Endodermal cell (in vitro differentiated cells): ENCODE results near the gene GDPD2. TPM values are rescaled to one million over a fixed set of nuclear protein-coding genes. Genes with fewer than 3 reads are reported as not detected.

ENCODE experiments used
- DNase-seq: peaks from one replicate; pipeline ENCODE4 v3.0.0-alpha.2; 2017
- H3K27ac ChIP-seq: 2 replicates; pipeline ENCODE4 v1.5.1; 2013; ENCODE audit warnings: mild to moderate bottlenecking, low read depth, low read length, moderate library complexity
- H3K27me3 ChIP-seq: 2 replicates; pipeline ENCODE4 v1.6.1; 2013; ENCODE audit warnings: mild to moderate bottlenecking, low read length, moderate library complexity; ENCODE audit not compliant: insufficient read depth, control insufficient read depth, poor library complexity, severe bottlenecking
- H3K36me3 ChIP-seq: 2 replicates; pipeline ENCODE4 v1.7.0; 2013; ENCODE audit warnings: mild to moderate bottlenecking, low read length, moderate library complexity; ENCODE audit not compliant: control insufficient read depth, insufficient read depth
- H3K4me1 ChIP-seq: one replicate; pipeline ENCODE4 v1.7.0; 2013; ENCODE audit warnings: low read length; ENCODE audit not compliant: control insufficient read depth, insufficient read depth
- H3K4me3 ChIP-seq: 2 replicates; pipeline ENCODE4 v1.5.1; 2013; ENCODE audit warnings: mild to moderate bottlenecking, low read length, moderate library complexity
- H3K9ac ChIP-seq: 2 replicates; pipeline ENCODE4 v1.6.1; 2013; ENCODE audit warnings: mild to moderate bottlenecking, low read length, moderate library complexity; ENCODE audit not compliant: poor library complexity, severe bottlenecking; ENCODE audit errors: extremely low read depth
- H3K9me3 ChIP-seq: 2 replicates; pipeline ENCODE4 v1.6.1; 2013; ENCODE audit warnings: mild to moderate bottlenecking, low read length, moderate library complexity; ENCODE audit not compliant: control insufficient read depth
- H3K27ac Mint-ChIP-seq: 2 replicates; pipeline ENCODE4 v1.8.0; 2020; ENCODE audit warnings: mixed read lengths
- H3K27me3 Mint-ChIP-seq: 2 replicates; pipeline ENCODE4 v1.8.0; 2021; ENCODE audit warnings: mild to moderate bottlenecking, mixed read lengths; ENCODE audit not compliant: insufficient read depth
- H3K36me3 Mint-ChIP-seq: 2 replicates; pipeline ENCODE4 v1.8.0; 2020; ENCODE audit warnings: low read depth, mixed read lengths
- H3K4me1 Mint-ChIP-seq: 2 replicates; pipeline ENCODE4 v1.8.0; 2020; ENCODE audit warnings: mixed read lengths
- H3K4me3 Mint-ChIP-seq: 2 replicates; pipeline ENCODE4 v1.8.0; 2020; ENCODE audit warnings: mild to moderate bottlenecking, moderate library complexity, mixed read lengths
- H3K9me3 Mint-ChIP-seq: 2 replicates; pipeline ENCODE4 v1.8.0; 2020; ENCODE audit warnings: mild to moderate bottlenecking, mixed read lengths
- CTCF ChIP-seq: fragments of 200-600 bp; sonication (generic); conservative IDR thresholded peaks from 2 replicates; pipeline ENCODE4 v1.5.0; 2021; ENCODE audit warnings: antibody characterized with exemption, mild to moderate bottlenecking
- WGBS, 2 experiments: methylation state at CpG; one replicate each; pipeline versions ENCODE4 v1.1.5 to v1.1.7; 2013; ENCODE audit warnings: missing lambda C conversion rate in 2 of 2, mixed read lengths in 1 of 2; ENCODE audit not compliant: insufficient coverage in 1 of 2, insufficient read length in 1 of 2; 5-methylcytosine and 5-hydroxymethylcytosine counted together
- total RNA-seq, 2 donors: library from RNA; stranded (reverse); fragmentation: NEBNext Ultra II Directional in 1 of 2; extraction: Animal tissue kit (Norgen Biotek cat#: 25700) in 1 of 2; gene quantifications; 2 replicates in 1 of 2; 3 replicates in 1 of 2; pipeline ENCODE4 v1.2.1, GENCODE V29; 2021

The GDPD2 gene
- total RNA-seq, 2 donors from 2014 or later: 0.55 to 1.5 TPM

GRCh38 chrX:70452143-70452733, 29.1 kb downstream of the GDPD2 start:
- WGBS, 2 experiments: 0 to 4% methylated on average over 1 to 39 of the region's 39 CpGs
- Histone ChIP-seq H3K27me3 (no peaks in the 10 kb centered on the region), H3K4me1 (no peaks in the 10 kb centered on the region), H3K9me3 (no peaks in the 10 kb centered on the region), H3K27ac (no peak overlapping the region), H3K9ac (no peak overlapping the region), H3K36me3 (peaks cover 7% of the 10 kb centered on the region), H3K4me3 (peak overlapping the region; percentile 69)
- Mint-ChIP-seq H3K36me3 (peaks cover 4% of the 10 kb centered on the region), H3K9me3 (peaks cover 63% of the 10 kb centered on the region), H3K4me1 (peaks cover 7% of the 10 kb centered on the region), H3K27me3 (no peaks in the 10 kb centered on the region), H3K27ac (no peak overlapping the region), H3K4me3 (peak overlapping the region; percentile 67)
- peak; percentile 83 for DNase-seq
- TF ChIP-seq CTCF: peak; percentile 73

- peak overlapping the region; percentile 69 for H3K4me3 ChIP-seq
- no peak overlapping the region for H3K27ac ChIP-seq
- H3K4me1 Mint-ChIP-seq: peaks cover 7% of the 10 kb centered on the region
- H3K9ac ChIP-seq: no peak overlapping the region
- H3K9me3 ChIP-seq: no peaks in the 10 kb centered on the region
- no peak for TF ChIP-seq CTCF
- 83 to 86% methylated on average over 2 to 5 of the region's 5 CpGs for WGBS, 2 experiments
- H3K4me3 Mint-ChIP-seq: peak overlapping the region; percentile 67
- no peaks in the 10 kb centered on the region for H3K27me3 ChIP-seq
- H3K27me3 Mint-ChIP-seq: no peaks in the 10 kb centered on the region
- peaks cover 63% of the 10 kb centered on the region for H3K9me3 Mint-ChIP-seq
- no peaks in the 10 kb centered on the region for H3K4me1 ChIP-seq
- H3K36me3 Mint-ChIP-seq: peaks cover 5% of the 10 kb centered on the region
- no peak for DNase-seq
- H3K27ac Mint-ChIP-seq: no peak overlapping the region
- peaks cover 8% of the 10 kb centered on the region for H3K36me3 ChIP-seq
Measured at GRCh38 chrX:70453024-70453618, 30.0 kb downstream of the GDPD2 start.

GRCh38 chrX:70454441-70455365, 31.6 kb downstream of the GDPD2 start:
- Mint-ChIP-seq H3K27me3 (no peaks in the 10 kb centered on the region), H3K9me3 (peaks cover 59% of the 10 kb centered on the region), H3K4me3 (peak overlapping the region; percentile 85), H3K36me3 (peaks cover 7% of the 10 kb centered on the region), H3K4me1 (peaks cover 7% of the 10 kb centered on the region), H3K27ac (peak overlapping the region; percentile 94)
- Histone ChIP-seq H3K36me3 (peaks cover 8% of the 10 kb centered on the region), H3K4me1 (no peaks in the 10 kb centered on the region), H3K9me3 (no peaks in the 10 kb centered on the region), H3K27ac (peak overlapping the region; percentile 90), H3K27me3 (no peaks in the 10 kb centered on the region), H3K4me3 (peak overlapping the region; percentile 91), H3K9ac (peak overlapping the region; percentile 94)
- peak; percentile 84 for TF ChIP-seq CTCF
- DNase-seq: peak; percentile 95
- WGBS, 2 experiments: 0 to 1% methylated on average over 3 to 46 of the region's 48 CpGs
